GM19023 (cell line): ENCODE data around the gene PARN.

Source experiments
- ATAC-seq: cut with Tn5 transposase; IDR thresholded peaks from one replicate; pipeline ENCODE4 v1.9.1; 2021; ENCODE audit warnings: mild to moderate bottlenecking, moderate library complexity; ENCODE audit not compliant: unreplicated experiment

Gene PARN

DNA sequence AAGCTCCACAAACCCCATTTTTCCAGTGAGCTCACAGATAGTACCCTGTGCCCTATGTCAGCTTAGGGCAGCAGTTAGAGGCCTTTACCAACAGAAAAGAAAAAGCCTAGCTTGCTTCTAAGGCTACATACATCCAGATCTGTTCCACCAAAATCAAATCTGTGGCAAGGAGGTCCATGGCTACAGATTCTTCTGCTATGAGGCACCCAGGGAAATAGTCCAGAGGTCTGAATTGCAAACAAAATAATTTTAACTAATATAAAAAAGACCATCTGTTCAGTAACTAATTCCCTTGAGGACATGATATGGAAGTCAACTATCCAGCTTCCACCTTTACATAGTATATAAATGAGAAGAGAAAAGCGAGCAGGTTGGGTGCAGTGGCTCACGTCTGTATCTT is 129.3 kb downstream of the PARN start:
- no peak for ATAC-seq

DNA sequence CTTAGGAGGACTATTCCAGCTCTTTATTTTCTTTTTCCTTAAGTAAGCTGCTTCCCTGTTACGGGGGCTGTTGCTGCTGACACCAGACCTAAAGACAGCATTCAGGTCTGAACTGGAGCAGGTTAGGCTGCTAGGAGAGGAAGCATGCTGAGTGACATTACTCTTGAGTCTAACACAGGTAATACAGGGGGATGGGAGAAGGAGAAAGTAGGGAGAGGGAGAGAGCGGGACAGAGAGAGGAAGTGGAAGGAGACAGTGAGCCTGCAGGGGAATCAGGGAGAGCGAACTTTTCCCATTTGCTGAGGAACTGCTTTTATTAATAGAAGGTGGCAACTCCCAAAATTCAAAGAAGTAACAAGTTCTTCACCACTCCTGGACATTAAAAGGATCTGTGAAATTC is 130.9 kb downstream of the PARN start:
- no peak for ATAC-seq

DNA sequence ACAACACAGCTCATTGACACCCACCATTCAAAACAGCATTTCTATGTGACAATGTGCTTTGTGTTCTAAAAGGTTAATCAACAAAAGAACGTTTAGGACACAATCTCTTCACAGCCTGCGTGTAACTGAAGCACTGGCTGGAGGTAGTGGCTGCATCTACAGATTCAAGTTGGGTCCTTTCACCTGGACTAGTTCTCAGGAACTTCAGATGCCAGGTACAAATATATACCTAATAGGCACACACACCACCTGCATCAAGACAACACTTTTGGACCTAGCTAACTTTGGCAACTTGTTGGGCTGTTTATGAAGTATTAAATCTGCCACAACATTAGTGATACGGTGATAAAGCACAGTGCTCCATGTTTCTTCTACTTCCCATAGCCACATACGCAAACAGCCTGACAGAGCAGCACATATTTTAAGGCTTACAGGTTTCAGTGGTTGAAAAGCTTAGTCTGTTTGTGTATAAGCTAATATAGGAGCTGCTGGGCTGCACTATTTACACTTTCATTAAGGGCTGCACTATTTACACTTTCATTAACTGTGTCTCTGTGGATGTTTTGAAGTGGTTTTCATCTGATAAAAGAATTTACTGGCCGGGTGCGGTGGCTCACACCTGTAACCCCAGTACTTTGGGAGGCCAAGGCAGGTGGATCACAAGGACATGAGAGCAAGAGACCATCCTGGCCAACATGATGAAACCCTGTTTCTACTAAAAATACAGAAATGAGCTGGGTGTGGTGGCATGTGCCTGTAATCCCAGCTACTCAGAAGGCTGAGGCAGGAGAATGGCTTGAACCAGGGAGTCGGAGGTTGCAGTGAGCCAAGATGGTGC is 132.6 kb downstream of the PARN start:
- no peak for ATAC-seq

DNA sequence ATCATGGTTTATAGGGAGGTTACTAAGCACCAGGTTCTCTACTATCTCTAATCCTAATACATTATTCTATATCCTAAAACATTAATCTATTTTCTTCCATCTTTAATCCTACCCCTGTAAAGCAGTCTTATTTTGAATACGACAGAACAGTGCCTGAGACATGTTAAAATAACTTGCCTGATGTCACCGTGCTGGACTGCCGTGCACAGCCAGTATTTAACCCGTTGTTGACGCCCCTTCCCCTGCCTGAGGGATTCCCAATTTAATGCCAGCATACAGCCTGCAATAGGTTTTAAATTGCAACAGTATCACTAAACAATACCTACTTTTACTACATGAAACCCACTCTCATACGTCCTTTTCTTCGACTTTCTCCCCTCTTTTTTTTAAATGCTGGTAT is 133.3 kb downstream of the PARN start:
- no peak for ATAC-seq

DNA sequence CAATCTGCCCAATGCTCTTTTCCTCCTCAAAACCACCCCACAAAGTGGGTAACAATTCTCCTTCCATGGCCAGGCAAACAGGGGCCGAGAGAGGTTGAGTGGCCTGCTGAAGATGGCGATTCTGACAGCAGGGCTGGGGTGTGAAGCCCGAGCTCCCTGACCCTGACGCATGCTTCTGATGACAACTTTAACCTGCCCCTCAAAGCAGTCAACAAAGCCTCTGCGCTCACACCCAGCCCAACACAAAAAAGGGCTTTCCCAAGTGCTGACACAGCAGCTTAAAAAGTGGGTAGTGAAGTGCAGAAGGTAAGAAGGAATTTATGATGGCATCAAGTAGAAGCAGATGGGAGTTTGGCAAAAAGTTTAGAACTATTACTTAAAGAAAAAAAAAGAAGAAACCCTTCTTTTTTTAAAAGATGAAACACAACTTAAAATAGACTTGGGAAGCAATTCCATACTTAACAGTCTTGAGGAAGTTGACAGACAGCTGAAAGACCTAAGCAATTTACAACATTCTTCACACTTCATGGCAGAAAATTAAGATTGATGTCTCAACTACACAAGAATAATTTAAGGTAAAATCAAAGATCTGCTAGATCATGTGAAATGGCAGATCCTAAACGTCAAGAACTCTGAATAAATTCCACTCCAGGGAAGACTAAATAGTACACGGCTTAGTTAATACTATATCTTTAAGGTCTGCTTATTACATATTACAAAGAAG is 133.9 kb downstream of the PARN start:
- ATAC-seq = no peak

DNA sequence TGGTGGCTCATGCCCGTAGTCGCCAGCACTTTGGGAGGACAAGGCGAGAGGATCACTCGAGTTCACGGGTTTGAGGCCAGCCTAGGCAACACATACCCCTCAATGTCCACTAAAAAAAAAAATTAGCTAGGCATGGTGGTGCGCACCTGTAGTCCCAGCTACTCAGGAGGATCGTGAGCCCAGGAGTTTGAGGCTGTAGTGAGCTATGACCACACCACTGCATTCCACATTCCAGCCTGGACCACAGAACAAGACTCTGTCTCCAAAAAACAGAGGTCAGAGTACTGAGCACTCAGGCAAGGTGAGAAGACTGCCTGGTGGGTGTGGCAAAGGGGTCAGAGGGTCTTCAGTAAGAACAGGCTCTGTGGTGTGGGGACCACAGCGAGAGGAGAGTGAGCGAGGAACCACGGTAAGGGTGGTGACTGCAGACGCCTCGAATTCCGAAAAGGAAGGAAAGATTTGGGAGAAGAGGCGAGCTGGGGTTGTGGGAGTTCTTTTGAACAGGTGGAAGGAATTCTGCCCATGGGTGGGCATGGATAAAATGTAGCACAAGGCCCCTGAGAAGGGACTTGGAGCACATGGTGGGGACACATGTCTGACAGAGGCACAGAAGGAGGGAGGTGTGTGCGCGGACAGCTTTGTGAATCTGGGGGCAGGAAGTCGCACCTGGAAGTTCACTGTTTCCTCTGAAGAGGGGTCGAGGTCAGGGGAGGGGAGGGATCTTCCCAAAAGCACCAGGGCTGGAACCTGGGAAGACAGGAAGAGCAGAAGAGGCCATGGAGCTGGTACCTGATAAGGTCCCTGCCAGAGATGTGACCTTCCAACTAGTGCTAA is 134.6 kb downstream of the PARN start:
- no peak for ATAC-seq

DNA sequence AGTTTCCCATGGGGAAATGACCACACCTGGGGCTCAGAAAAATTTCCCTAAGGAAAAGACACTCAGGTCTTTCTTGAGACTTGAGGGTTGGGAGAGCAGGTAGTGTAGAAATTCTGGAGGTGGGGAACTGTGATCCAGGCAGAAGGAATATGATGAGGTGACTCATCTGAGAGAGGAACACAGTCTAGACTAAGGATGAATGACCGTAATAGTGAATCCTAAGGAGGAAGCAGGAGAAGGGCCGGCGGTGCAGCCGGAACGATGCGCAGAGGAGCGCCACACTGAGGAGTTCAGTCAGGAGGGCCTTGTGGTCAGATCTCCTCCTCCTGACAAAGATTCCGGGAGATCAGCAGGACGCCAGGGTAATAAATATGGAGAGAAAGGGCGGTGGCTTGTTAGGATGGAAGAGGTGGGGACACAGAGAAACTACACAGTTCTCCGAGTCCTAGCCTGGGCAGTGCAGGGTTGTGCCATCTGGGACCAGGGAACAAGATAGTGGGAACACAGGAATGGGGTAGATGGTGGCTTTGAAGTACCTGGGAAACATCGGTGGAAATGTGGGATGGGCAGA is 135.6 kb downstream of the PARN start:
- ATAC-seq = no peak

DNA sequence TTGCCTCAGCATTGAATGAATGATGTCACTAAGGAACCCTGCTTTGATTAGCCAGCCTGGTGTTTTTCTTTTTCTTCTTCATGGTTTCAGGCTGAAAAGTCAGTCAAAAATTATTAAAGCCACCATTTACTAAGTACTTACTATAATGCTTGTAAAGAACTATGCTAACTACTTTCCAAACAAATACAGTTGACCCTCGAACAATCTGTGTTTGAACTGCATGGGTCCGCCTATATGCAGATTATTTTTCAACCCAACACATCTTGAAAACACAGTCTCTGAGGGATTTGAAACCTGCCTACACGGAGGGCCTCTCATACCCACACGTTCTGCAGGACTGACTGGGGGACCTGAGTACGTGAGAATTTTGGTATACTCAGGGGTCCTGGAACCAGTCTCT is 136.3 kb downstream of the PARN start:
- ATAC-seq = no peak

DNA sequence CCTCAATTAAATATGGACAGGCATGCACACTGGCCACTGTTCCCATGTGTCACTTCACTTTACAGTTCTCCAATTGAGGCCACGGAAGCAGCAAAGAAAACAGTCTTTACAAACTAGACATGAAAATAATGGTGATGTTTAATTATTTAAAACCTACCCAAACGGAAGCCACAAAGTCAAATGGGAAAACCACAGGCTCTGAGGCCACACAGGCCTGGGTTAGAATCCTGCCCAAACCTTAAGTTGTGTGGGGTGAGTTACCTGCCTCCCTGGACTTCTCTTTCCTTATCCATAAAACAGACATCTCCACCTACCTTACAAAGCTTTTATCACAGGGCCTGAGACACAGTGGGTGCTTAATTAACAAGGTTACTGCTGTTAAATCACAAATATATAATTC is 137.4 kb downstream of the PARN start:
- no peak for ATAC-seq

DNA sequence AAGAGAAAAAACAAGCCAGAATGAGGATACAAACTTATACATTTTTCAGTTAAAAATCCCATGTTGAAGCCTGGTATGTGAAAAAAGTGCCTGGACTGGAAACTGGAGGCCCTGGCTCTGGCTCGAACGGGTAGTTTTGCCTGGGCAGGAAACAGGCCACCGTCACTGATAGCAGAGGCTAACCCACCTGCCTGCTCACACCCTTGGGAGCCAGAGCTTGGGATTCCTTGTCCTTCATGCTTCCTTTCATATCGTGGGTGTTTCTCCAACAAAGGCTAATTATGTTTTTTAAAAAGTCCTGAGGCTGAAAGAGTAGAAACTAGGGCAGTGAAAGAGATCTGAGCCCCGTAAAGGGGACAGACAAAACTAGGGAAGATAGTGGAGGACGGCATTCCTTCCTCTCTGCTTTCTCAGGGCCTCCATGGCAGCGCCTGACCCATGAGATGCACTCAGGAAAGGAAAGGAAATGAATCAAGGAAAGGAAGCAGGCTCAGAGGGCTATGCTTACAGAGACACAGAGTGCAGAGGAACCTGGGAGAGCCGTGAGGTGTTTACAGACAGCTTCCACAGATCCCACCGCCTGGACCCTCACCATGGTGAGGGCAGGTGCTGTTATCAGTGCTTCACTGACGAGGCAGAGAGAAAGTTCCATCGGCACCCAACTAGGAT is 138.1 kb downstream of the PARN start:
- no peak for ATAC-seq

DNA sequence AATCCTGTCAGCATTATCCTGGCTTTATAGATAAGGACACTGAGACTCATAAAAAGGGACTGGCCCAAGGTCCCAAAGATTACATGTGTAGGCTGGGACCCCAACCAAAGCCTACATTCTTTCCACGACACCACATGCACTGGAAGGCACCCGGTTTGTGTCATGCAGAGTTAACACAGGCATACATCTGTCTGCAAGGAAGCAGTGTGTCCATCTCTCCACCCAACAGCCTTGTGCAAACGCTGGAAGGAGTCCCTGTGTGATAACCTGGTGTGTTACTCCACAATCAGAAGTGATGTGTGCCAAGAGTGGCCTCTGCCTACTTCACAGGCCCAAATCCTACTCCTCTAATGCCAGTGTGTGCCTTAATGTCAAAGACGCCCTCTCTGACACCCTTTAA is 139.8 kb downstream of the PARN start:
- no peak for ATAC-seq

DNA sequence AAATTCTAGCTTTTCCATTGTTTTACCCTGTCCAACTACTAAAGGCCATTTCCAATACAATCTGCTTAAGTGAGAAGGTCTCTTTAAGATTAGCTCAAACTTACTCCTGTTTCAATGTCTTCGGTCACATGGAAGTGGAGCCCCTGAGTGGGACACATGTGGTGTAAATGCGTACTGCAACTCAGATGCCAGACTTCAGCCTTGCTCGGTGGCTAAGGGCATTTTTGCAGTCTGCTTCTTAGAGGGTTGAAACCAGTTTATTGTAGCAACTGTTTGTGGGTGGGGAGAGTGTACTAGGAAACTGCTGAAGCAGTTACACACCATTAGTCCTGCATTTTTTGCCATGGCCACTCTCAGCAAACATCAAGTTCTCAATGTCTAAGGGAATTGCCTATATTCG is 140.6 kb downstream of the PARN start:
- ATAC-seq = no peak

DNA sequence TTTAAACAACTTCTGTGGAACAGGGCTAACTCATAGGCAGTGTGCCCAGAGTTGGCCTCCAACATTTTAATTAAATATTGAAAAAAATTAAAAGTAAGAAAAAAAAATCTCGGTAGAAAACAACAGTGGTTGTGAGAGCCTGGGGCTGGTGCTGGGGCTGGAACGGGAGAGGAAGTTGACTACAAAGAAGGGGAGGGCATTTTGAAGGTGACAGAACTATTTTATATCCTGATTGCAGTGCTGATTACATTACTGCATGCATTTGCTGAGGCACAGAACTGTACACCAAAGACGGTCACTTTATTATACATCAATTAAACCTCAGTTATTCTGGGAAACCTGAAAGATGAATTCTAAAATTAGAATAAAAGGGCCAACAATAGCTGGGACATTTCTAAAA is 142.5 kb downstream of the PARN start:
- no peak for ATAC-seq

DNA sequence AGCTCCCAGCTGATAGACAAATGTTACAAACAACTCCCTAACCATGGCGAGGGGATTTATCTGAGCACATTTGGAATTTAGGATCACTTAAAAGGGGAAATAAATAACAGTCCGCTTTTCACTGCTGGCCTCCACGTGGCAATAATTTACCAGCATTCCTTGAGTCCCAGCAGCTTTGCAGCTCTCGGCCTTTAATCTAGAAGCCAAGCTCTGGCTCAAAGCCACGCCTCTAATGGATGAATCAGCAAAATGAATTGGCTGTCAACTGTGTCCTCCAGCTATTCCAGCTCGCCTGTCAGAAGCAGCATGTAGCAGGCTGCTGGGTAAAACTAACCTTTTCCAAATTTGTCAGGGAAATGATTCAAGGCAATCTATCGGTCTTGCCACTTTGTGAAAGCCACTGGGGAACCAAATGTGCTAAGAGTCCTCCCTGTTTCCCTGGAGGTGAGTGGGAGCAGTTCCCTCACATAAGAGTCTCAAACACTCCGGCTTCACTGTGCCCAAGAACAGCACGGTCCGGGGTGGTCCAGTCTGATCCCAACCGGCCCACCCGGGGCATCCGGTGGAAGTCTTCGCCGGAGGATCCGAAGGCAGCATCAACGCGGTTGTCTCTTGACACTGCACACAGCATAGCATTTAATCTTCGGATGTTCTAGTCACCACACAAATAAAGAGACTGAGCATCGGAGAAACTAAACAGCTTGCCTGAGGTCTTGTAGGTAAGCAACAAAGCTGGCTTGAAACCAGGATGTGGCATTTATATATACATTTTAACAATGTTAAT is 143.3 kb downstream of the PARN start:
- ATAC-seq = no peak

DNA sequence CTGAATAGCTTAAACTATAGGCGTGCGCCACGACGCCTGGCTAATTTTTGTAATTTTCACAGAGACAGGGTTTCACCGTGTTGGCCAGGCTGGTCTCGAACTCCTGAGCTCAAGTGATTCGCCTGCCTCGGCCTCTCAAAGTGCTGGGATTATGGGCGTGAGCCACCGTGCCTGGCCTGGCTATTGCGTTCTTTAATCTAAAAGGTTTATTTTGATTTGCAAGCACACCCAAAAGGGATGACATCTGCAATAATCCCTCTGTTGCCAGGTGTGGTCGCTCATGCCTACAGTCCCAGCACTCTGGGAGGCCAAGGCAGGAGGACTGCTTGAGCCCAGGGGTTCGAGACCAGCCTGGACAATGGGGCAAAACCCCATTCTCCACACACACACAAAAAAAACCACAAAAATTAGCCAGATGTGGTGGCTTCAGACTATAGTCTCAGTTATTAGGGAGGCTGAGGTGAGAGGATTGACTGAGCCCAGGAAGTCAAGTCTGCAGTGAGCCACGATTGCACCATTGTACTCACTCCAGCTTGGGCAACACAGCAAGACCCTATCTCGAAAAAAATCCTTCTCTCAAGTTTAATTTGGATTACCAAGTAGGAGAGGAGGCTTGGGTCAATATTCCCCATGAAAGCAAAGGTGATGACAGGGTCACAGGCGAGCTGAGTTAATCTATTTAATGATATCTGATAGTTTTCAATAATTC is 144.1 kb downstream of the PARN start:
- no peak for ATAC-seq

DNA sequence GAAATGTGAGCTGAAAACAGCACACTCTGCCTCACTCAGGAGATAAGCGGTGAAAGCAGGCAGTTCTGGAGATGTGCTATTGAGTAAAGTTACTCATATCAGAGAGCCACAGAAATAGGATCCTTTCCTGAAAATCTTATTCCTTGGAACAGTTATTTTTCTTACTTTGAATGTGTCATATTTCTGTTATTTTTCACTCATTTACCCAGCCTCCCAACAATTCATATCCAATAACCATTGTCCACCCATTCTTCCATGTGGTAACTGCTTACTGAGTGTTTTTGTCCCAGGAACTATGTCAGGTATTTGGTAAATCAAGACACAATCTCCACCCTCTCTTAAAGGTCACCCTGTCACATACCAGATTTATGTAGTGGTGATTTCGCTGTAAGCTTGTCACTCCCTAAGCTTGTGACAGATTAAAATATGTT is 144.9 kb downstream of the PARN start:
- no peak for ATAC-seq

DNA sequence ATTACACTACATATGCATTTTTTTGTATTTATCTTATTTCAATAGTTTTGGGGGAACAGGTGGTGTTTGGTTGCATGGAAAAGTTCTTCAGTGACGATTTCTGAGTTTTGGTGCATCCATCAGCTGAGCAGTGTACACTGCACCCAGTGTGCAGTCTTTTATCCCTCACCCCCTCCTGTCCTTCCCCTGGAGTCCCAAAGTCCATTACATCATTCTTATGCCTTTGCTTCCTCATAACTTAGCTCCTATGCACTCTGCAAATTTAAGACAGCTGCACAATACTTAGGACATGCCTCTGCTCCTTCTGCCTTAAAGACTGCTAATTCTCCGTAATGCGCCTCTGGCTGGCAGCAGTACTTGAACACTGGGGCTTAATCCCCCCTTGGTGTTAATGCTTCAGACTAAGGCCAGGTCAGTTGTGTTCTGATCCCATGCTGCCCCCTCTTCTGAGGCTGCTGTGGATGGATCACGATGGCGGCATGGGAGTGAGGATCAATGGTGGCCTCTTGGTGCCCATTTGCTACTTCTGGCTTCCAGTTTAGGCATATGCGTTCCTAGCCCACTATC is 146.2 kb downstream of the PARN start:
- no peak for ATAC-seq

DNA sequence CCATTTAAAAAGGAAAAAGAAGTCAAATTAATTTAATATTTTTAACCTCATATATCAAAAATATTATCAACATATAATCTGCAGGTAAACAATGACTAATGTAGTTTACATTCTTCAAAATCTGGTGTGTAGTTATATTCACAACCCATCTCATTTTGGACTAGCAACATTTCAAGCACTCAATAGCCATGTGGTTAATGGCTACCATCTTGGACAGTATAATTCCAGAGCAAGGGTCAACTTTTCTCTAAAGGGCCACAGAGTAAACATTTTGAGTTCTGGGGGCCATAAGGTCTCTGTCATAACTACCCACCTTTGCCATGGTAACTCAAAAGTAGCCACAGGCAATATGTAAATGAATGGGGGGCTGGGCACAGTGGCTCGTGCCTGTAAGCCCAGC is 153.9 kb downstream of the PARN start:
- ATAC-seq = no peak
